GM19035 (cell line): ENCODE results near the gene ATF7.
"Not testable (repeated sequence)": the region's sequence is repeated elsewhere in the genome, so short reads cannot be mapped to it uniquely, and the experiment has no call there.

Experiments used
- ATAC-seq: cut with Tn5 transposase; IDR thresholded peaks from one replicate; pipeline ENCODE4 v1.9.1; 2021; ENCODE audit not compliant: unreplicated experiment

ATF7 gene

DNA sequence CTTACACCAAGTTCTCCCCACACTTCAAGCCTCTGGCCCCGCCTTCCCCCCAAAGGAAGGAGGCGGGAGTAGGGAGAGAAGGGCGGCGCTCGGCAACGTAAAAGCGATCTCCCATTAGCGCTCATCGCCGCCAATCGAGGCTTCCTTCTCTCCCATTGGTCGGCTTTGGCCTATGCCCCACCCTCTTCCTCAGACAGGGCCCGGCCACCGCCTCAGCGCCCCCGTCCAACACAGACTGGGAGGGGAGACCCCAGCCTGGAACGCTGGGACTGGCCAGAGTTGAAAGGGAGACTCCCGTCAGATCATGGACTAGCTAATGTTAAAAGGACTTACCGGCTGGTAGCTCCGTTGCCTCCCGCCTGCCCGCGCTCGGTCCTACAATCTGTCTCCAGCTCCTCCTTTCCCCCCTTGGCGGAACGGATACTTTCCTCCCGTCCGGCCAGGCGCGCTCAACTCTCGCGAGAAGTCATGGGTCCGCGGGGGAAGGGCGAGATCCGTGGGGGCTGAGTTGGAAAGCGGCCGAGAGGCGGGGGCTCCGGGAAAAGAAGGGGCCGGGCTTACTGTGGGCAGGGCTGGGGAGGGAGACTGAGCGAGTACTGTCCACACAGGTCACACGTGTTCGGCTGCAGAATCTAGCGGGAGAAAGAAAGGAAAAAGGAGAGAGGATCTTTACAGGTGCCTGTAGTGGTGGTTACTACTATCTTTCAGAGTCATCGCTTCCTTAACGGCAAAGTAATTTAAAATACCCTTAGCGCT lies at the start of gene ATF7:
Gene ATF7, minus strand, starts transcription at position 437 of the 756 bp plus-strand sequence. CDS start 25,382 bp downstream, outside the sequence.
- peak; percentile 94 for ATAC-seq

DNA sequence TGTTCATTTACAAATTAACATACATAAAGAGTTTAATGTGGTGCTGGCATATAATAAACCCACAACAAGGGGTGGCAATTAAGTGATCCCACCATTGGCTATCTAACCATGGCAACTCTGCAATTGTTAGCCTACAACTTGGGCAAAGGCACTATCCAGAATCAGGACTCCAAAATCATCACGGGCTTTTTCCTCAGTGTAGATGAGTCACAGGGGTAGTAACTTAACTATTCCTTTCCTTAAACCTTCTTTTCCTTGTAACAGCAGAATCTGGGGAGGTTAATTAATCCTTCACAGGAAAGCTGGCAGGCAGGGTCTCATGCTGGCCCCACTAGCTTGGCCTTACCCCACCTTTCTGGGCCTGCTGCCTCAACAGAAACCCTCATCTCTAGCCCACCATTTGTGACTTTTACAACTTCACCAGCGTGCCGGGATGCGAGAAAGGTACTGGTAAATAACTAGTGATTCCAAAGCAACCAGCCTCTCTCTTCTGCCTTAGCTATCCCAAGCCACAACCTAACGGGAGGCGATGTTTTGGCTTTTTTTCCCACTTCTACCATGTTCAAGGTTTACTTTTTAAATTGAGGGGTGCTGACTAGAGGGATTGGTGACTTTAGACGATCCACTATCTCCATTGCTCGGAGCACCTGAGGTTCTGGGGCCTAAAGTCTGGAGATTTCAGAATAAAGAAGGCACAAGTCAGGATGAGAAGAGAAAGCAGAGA lies 49.0 kb upstream of the ATF7 start:
- no peak for ATAC-seq

DNA sequence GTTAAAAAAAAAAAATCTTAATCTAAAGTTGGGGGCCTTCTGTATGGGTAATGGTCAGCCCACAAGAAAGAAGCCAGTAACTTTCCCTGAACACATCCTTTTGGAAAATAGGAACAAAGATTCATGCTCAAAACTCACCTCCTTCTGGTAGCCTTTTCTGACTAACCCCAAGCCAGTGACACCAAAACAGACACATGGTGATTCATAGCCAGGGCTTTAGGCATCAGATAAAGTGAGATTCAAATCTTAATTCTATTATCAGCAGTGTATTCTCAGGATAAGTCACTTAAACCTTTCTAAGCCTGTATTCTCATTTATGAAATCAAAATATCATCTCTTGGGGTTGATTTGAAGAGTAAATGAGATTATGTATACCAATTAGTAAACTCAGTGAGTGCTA lies 44.8 kb upstream of the ATF7 start:
- ATAC-seq = no peak

DNA sequence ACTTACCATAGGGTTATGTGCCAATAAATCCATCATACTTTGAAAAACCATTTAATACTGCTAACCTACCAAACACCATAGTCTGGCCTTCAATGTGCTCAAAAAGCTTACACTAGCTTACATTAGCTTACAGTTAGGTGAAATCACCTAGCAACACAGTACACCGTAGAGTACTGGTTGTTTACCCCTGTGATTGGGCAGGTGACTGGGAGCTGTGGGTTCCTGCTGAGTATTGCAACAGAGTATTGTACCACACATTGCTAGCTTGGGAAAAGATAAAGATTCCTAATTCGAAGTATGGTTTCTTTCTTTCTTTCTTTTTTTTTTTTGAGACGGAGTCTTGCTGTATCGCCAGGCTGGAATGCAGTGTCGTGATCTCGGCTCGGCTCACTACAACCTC lies 44.1 kb upstream of the ATF7 start:
- no peak for ATAC-seq

DNA sequence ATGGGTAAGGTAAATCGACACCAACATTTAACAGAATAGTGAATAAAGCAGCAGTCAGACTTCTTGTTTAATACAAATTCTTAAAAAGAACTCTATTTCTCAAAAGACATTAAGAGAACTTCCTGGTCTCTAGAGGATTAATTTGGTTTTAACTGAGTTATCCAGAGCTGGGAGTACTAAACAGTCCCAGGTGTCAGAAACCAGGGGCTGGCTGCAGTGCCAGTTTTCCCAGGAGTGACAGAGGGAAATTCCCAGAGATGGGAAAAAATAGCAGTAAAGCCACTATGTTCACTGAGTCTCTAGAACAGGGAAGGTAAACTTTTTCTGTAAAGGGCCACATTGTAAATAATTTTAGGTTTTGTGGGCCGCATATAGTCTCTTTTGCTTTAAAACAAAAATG lies 40.9 kb upstream of the ATF7 start:
- ATAC-seq = no peak

DNA sequence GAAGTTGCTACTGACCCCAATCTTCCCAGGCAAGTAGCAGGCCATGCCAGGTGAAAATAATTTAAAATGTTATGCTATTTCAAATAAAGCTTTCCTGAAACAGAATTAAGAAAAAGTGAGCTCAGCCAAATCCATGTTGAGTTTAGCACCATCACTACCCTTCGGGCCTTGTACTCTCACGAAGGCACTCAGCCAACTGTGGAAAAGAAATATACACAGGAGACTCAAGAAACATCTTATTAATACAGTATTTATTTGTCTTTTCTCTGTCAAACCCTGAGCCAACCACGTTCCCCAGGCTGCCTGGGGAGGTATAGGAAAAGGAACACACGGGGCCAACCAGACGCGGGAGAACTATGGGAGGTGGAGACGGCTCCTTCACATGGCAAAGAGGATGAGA lies 38.8 kb upstream of the ATF7 start:
- ATAC-seq = no peak

DNA sequence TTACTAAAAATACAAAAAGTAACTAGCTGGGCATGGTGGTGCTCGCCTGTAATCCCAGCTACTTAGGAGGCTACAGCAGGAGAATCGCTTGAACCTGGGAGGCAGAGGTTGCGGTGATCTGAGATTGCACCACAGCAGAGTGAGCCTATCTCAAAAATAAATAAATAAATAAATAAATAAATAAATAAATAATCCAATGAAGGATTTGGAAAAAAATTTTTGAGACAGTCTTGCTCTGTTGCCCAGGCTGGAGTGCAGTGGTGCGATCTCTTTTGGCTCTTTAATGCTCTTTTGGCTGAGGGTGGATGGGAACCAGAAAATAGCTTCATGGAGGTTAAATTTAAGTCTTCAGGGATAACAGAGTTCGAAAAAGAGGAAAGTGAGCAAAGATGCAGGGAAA lies 38.0 kb upstream of the ATF7 start:
- ATAC-seq = no peak

DNA sequence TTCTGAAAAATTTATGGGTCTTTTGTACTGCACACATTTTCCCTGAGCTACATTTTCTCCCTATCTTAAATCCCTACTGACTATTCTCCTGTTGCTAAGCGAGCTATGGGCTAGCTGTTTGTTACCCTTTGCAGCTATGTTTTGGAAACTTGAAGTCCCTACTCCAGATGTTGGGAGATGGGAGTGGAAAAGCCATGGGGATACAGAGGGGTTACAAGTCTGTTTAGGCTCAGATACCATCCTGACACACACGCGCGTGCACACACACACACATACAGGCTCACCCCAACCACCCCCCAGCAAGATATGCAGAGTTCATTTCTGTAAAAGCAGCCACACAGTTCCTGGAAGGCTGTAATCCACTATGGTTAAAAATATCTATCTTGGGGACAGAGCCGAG lies 33.9 kb upstream of the ATF7 start:
- ATAC-seq = no peak

DNA sequence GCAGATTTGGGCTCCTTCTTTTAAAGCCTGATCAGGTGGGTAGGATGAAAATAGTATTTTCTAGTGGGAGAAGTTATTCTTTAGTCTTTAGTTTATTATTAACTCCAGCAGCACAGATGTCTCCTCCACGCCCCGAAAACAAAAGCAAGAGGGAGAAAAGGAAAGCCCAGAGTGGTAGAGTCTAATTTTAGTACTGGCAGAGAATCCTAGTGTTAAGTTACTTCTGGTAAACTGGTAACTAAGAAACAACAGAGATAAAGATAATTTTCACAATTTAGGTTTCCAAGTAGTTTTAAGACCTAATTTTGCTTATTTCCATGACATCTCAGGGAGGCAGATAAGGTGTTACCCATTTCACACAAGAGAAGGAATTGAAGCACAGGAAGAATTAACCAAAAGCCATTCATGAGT lies 33.4 kb upstream of the ATF7 start:
- ATAC-seq = no peak

DNA sequence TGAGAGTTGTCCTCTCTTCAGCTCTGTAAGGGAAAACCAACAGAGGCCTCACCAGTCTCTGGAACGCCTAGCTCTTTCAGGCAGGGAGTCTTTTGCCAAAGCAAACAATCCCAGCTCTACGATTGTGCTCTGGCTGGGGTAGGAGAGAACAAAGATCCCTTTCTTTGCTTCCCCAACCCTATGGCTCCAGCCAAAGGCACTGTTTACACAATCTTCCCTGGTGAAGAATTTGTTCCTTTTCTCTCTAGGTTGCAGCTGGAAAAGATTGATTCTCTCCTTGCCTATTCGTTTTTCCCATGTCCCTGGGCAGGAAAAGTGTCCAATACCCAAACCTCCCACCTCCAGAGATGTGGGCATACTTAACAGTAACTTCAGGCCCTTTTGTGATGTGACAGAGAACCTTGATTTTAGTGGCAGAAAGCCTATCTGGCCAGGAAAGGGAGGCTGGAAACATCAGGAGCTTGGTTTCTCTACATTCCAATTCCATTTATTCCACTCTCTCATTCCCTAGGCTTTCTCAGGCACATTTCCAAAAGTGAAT lies 32.9 kb upstream of the ATF7 start:
- ATAC-seq = no peak

DNA sequence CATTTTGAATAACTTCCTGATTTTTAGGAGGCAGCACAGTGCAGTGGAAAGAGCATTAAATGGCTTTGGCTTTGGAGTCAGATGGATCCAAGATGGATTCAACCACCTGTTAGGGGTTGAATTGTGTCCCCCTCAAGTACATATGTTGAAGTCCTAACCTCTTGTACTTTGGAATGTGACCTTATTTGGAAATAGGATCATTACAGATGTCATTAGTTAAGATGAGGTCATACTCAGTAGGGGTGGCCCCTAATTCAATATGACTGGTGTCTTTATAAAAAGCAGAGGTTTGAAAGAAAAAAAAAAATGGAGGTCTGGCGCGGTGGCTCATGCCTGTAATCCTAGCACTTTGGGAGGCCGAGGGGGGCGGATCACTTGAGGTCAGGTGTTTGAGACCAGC lies 30.9 kb upstream of the ATF7 start:
- no peak for ATAC-seq

DNA sequence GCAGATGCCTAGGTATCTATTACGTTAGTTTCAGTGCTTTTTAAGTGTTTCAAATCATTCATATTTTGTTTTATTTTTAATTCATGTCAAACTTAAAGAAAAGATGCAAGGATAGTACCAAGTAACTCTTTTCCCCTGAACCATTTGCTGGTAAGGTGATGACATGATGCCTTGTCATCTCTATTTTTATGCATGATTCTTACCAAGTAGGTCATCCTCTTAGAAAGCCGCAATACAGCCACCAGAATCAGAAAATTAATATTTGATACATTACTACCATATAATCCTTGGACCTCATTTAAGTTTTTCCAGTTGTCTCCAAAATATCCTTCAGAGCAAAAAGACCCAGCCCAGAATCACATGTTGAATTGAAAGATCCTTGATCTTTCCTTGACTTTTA lies 27.4 kb upstream of the ATF7 start:
- no peak for ATAC-seq

DNA sequence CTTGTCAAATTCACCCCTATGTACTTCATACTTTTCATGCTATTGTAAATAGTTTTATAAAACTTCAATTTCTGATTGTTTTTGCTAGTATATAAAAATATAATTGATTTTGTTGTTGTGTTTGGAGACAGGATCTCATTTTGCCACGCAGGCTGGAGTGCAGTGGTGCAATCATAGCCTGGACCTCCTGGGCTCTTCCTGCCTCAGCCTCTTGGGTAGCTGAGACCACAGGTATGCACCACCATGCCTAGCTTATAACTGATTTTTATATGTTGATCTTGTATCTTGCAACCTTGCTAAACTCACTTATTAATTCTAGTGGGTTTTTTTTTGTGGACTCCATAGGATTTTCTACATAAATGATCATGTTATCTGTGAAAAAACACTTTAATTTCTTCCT lies 26.2 kb upstream of the ATF7 start:
- ATAC-seq = no peak

DNA sequence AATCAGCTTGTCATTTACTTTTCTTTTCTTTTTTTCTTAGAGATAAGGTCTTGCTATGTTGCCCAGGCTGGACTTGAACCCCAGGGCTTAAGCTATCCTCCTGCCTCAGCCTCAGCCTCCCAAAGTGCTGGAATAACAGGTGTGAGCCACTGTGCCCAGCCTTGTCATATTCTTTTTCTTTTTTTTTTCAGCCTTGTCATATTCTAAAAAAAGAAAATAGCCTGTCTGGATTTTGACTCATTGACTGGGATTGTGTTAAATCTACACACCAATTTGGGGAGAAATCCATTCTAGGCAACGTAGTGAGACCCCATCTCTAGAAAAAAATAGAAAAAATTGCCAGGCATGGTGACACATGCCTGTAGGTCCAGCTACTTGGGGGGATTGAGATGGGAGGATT lies 25.6 kb upstream of the ATF7 start:
- ATAC-seq = no peak

DNA sequence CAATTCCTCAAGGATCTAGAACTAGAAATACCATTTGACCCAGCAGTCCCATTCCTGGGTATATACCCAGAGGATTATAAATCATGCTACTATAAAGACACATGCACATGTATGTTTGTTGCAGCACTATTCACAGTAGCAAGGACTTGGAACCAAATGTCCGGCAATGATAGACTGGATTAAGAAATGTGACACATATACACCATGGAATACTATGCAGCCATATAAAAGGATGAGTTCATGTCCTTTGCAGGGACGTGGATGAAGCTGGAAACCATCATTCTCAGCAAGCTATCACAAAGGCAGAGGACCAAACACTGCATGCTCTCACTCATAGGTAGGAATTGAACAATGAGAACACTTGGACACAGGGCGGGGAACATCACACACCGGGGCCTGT lies 20.1 kb upstream of the ATF7 start:
- not testable (repeated sequence) for ATAC-seq

DNA sequence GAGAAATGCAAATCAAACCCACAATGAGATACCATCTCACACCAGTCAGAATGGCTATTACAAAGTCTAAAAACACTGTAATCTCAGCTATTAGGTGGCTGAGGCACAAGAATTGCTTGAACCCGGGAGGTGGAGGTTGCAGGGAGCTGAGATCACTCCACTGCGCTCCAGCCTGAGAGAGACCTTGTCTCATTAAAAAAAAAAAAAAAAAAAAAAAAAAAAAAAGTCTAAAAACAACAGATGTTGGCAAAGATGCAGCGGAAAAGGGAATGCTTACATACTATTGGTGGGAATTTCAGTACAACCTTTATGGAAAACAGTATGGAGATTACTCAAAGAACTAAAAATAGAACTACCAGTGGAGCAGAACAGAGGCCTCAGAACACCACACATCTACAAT lies 19.0 kb upstream of the ATF7 start:
- no peak for ATAC-seq

DNA sequence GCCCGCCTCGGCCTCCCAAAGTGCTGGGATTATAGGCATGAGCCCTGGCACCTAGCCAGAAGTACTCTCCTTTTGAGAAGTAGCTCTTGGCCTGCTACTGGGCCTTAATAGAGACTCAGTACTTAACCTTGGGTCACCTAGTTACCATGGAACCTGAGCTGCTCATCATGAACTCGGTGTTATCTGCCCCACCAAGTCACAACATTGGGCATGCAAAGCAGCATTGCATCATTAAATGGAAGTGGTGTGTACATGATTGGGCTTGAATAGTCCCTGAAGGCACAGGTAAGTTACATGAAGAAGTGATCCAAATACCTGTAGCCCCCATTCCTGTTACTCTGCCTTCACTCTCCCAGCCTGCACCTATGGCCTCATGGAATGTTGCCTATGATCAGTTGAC lies 18.0 kb upstream of the ATF7 start:
- no peak for ATAC-seq

DNA sequence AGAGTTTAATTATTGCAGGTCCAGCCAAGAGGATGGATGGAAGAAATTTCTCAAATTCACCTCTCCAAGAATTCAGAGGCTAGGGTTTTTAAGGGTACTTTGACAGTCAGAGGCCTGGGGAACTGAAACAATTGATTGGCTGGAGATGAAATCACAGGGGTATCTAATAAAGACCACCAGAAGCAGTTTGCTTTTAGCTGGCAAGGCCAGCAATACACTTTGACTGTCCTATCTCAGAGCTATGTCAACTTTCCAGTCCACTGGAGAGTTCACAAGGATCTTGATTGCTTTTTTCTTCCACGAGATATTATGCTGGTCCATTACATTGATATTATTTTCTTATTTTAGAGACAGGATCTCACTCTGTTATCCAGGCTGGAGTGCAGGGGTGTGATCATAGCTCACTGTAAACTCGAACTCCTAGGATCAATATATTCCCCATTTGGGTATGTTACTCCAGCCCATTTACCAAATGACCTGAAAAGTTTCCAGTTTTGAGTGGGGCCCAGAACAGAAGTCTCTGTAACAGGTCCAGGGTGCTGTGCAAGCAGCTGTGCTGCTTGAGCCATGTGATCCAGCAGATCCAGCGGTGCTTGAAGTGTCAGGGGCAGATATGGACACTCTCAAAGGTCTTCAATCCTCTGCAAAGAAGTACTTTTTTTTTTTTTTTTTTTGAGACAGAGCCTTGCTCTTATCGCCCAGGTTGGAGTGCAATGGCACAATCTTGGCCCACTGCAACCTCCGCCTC lies 17.2 kb upstream of the ATF7 start:
- ATAC-seq = no peak

DNA sequence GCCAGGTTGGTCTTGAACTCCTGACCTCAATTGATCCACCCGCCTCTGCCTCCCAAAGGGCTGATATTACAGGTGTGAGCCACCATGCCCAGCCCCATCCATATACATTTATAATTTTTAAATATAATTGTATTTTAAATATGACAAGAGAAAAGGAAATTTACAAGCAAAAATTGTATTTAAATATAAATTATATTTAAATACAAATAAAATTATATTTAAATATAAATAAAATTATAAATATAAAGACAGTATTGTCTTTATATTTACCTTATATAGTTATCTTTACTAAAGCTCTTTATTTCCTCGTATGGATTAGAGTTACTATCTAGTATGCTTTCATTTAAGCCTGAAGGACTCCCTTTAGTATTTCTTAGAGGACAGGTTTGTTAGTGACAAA lies 11.9 kb upstream of the ATF7 start:
- ATAC-seq = no peak

DNA sequence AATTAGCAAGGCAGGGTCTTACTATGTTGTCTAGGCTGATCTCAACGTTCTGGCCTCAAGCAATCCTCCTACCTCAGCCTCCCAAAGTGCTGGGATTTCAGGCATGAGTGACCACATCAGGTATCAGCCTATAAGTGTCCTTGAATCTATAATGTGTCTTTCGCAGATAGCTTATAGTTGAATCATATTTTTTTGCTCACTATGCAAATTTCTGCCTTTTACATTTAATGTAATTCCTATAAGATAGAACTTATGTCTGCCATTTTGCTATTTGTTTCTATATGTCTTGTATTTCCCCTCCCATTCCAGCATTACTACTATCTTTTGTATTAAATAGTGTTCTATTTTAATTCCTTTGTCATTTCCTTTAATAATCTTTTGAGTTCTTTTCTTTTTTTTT lies 10.5 kb upstream of the ATF7 start:
- ATAC-seq = no peak

DNA sequence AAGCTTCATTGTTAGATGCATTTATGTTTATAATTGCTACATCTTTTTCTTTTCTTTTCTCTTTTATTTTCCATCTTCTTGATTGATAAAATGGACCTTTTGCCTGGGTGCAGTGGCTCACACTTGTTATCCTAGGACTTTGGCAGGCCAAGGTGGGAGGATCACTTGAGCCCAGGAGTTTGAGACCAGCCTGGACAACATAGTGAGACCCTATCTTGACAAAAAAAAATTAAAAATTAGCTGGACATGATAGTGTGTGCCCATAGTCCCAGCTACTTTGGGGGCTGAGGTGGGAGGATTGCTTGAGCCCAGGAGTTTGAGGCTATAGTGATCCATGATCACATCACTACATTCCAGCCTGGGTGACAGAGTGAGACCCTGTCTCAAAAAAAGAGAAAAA lies 9.5 kb upstream of the ATF7 start:
- ATAC-seq = not testable (repeated sequence)

DNA sequence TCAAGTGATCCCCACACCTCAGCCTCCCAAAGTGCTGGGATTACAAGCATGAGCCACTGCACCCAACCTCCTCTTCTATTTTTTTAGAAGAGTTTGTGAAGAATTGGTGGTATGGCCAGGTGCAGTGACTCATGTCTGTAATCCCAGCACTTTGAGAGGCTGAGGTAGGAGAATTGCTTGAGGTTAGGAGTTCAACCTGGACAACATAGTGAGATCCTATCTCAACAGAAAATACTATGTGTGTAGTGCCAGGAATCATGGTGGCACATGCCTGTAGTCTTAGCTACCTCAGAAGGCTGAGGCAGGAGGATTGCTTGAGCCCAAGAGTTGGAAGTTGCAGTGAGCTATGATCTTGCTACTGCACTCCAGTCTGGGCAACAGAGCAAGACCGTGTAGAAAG lies 5.5 kb upstream of the ATF7 start:
- ATAC-seq = no peak
